IgD-negative memory B cell (primary cell): ENCODE results near the gene CLPTM1L. TPM values are rescaled to one million over a fixed set of nuclear protein-coding genes. Genes with fewer than 3 reads are reported as not detected.

Source experiments
- H3K27ac Mint-ChIP-seq, 3 donors: one replicate each; pipeline ENCODE4 v1.8.0; 2020 to 2022; ENCODE audit warnings: mild to moderate bottlenecking in 3 of 3, mixed read lengths in 3 of 3, moderate library complexity in 1 of 3
- H3K27me3 Mint-ChIP-seq: one replicate; pipeline ENCODE4 v1.8.0; 2021; ENCODE audit warnings: mixed read lengths
- H3K36me3 Mint-ChIP-seq: one replicate; pipeline ENCODE4 v1.8.0; 2020; ENCODE audit warnings: mild to moderate bottlenecking, mixed read lengths
- H3K4me1 Mint-ChIP-seq, 3 donors: one replicate each; pipeline ENCODE4 v1.8.0; 2020 to 2022; ENCODE audit warnings: mixed read lengths in 3 of 3, mild to moderate bottlenecking in 1 of 3
- H3K4me3 Mint-ChIP-seq, 4 donors: one replicate each; pipeline ENCODE4 v1.8.0; 2020 to 2022; ENCODE audit warnings: mild to moderate bottlenecking in 4 of 4, mixed read lengths in 4 of 4, moderate library complexity in 3 of 4
- H3K9me3 Mint-ChIP-seq, 3 donors: one replicate each; pipeline ENCODE4 v1.8.0; 2020 to 2021; ENCODE audit warnings: mixed read lengths in 3 of 3, mild to moderate bottlenecking in 1 of 3
- polyA plus RNA-seq: library from polyadenylated mRNA; unstranded; fragments of 300-500 nt; fragmentation: Illumina TruSeq; gene quantifications from one replicate; pipeline ENCODE4 v1.2.3, GENCODE V29; 2021

The CLPTM1L gene
- polyA plus RNA-seq, 1 donor from 2014 or later = 25.7 TPM

DNA sequence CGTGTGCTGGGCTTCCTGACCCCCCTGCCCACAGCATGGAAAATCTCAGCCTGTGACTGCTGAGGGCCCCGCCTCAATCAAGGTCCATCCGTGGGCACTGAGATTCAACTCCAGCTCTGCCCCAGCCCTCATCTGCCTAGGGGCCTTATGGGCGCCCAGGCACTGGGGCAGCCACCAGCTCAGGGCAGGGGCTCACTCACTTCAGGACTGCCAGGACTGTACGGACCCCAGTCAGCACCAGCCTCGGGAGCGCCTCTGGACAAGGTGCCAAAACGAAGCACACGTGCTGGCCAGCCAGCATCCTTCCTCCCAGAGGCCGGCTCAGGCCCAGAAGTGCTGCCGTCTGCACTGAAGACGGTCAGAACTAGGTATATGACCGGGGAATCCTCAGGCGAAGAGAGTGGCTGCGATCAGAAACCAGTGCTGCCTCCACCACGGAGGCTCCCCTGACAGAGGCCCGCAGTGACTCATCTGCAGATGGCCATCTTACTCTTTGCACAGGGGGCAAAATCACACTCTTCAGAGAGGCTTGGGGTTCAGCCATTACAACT lies 19.6 kb downstream of the CLPTM1L start:
- H3K36me3 Mint-ChIP-seq = no peaks in the 10 kb centered on the region
- H3K9me3 Mint-ChIP-seq = no peaks in the 10 kb centered on the region
- H3K4me3 Mint-ChIP-seq = no peak overlapping the region
- peaks cover 0 to 1% (median 1%) of the 10 kb centered on the region in 3 donors for H3K4me1 Mint-ChIP-seq
- peak overlapping the region in 1 of 3 donors; percentile 75 for H3K27ac Mint-ChIP-seq
- H3K27me3 Mint-ChIP-seq = no peaks in the 10 kb centered on the region

DNA sequence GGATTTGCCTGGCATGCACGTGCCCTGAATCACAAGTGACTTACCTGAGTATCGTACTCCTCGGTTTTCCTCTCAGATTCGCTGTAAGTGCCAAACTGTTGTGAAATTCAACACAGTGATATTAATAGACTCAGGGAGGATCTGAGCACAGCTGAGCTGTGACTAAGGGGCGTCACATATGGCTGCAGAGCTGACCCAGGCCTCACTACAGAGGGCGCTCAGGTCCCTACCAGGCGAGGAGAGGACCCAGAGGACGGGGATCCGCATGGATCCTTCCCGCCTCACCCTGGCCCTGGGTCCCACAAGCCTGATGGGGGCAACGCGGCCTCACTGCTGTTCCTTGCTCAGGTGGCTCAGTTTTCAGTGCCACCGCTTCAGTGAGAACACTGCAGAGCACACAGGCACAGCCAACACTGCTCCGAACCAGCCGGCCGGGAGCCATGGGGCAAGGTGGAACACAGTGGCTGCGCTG lies 20.1 kb downstream of the CLPTM1L start:
- Mint-ChIP-seq H3K9me3 (no peaks in the 10 kb centered on the region), H3K27me3 (no peaks in the 10 kb centered on the region), H3K4me1 (peaks cover 0 to 1% (median 1%) of the 10 kb centered on the region in 3 donors), H3K4me3 (no peak overlapping the region), H3K27ac (no peak overlapping the region), H3K36me3 (no peaks in the 10 kb centered on the region)

DNA sequence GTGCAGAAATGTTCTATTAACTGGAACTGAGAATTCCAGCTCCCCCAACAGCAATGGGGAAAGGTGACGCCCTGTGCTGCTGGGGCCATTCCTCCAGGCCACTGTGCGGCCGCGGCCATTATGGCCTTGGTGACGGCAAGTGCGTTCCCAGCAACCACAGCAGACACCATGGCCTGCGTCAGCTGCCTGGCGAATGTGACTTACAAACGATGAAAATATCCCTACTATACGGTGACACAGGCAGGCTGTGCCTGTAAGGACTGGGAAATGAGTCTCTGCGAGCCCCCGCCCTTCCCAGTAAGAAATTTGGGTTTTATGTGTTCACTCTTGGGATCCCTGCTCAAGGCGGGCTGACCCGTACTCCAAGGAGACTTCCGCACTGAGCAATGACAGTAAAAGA lies 20.6 kb downstream of the CLPTM1L start:
- H3K27ac Mint-ChIP-seq = no peak overlapping the region
- peaks cover 0 to 1% (median 1%) of the 10 kb centered on the region in 3 donors for H3K4me1 Mint-ChIP-seq
- H3K4me3 Mint-ChIP-seq = no peak overlapping the region
- H3K9me3 Mint-ChIP-seq = no peaks in the 10 kb centered on the region
- H3K27me3 Mint-ChIP-seq = no peaks in the 10 kb centered on the region
- no peaks in the 10 kb centered on the region for H3K36me3 Mint-ChIP-seq

DNA sequence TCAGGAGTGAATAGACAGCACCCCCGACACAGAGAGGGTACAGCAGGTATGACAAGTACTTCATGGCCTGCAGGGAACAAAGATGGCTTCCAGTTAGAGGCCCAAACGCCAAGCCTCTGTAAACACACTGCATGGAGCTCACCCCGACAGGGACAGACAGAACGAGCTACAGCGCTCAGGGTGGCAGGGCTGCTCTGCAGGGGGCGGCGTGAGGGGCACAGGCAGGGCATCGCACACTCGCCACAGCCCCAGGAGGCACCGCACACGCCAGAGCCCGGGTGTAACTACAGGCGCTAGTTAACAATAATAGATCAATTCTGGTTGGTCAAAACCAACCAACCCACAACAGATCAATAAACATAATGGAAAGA lies 21.1 kb downstream of the CLPTM1L start:
- Mint-ChIP-seq H3K36me3 (no peaks in the 10 kb centered on the region), H3K9me3 (no peaks in the 10 kb centered on the region), H3K4me1 (peaks cover 0 to 1% (median 1%) of the 10 kb centered on the region in 3 donors), H3K4me3 (no peak overlapping the region), H3K27ac (no peak overlapping the region), H3K27me3 (no peaks in the 10 kb centered on the region)

DNA sequence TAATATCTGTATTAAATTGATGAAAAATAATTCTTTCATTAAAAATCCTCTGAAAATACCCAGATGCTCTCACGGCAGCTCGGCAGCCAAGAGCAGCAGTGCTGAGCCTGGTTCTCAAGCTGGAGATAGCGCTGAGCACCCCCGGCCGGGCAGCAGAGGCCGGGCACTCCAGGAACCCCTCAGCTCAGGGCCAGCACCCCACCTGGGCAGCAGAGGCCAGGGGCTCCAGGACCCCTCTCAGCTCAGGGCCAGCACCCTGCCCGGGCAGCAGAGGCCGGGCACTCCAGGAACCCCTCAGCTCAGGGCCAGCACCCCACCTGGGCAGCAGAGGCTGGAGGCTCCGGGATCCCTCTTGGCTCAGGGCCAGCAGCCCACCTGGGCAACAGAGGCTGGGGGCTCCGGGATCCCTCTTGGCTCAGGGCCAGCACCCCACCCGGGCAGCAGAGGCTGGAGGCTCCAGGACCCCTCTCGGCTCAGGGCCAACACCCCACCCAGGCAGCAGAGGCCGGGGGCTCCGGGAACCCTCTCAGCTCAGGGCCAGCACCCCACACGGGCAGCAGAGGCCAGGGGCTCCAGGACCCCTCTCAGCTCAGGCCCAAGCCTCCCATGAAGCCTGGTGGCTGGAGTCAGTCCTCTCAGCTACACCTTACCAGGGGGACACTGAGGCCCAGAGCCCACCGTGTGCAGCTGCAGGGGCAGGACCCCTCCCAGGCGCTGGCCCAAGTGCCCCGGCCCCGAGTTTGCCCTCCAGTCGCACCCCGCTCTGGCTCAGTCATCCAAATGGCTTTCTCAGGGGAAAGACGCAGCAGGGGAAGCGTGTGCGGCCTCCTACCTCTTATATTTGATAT lies 21.7 kb downstream of the CLPTM1L start:
- no peaks in the 10 kb centered on the region for H3K9me3 Mint-ChIP-seq
- H3K27me3 Mint-ChIP-seq = no peaks in the 10 kb centered on the region
- H3K27ac Mint-ChIP-seq = no peak overlapping the region
- no peaks in the 10 kb centered on the region for H3K36me3 Mint-ChIP-seq
- no peak overlapping the region for H3K4me3 Mint-ChIP-seq
- peaks cover 0 to 1% (median 1%) of the 10 kb centered on the region in 3 donors for H3K4me1 Mint-ChIP-seq

DNA sequence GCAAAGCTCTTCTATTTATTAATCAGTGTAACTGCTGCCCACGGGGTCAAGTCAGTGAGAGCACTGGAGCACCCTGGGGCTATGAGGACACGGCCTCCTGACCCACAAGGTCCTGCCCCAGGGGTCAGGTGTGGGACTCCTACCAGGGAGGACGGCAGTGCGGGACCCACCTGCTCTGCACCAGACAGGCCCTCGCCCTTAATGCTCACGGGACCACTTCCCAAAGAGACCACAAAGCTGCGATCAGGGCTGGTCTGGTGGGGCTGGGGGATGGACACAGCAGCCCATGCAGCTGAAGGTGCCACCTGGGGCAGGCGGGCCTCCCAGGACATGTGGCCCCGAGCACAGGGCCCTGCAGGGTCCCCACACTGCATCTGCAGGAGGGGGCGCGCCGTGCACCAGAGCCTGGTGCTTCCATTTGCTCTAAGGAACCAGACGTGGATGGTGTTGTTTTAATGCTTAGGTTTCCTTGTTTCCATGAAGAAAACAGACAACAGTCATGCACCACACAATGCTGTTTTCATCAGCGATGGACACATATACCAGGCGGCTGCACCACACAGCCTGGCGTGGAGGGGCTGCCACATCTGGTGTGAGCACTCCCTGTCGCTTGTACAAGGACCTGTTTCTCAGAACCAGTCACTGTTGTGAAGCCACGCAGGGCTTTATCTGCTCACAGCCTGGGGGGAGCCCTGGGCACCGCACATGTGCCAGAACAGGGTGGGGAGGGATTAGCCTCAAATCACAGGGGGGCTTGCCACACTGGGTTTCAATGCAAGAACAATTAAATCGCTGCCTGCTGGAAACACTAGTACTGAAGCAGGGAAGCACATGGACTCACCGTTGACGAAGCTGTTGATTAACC lies 22.6 kb downstream of the CLPTM1L start:
- Mint-ChIP-seq H3K4me1 (peaks cover 0 to 5% (median 3%) of the 10 kb centered on the region in 3 donors), H3K9me3 (no peaks in the 10 kb centered on the region)

DNA sequence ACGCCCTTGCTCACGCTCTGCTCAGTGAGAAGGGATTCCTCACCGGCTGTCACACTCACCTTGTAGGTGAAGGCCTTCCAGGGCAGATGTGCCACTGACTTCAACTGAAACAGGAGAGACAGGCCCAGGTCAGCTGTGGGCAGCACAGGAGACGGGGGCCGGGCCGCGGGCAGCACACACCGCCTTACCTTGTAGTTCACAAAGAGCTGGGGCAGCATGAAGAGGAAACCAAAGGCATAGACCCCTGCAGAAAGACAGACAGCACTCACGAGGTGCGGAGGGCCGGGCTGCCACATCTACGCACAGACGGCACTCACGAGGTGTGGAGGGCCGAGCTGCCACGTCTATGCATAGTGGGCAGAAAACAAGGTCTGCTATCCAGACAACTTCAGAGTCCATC lies 23.3 kb downstream of the CLPTM1L start:
- no peak overlapping the region for H3K4me3 Mint-ChIP-seq
- no peaks in the 10 kb centered on the region for H3K36me3 Mint-ChIP-seq
- H3K27ac Mint-ChIP-seq = no peak overlapping the region
- H3K4me1 Mint-ChIP-seq = peaks cover 5 to 10% (median 8%) of the 10 kb centered on the region in 3 donors
- peaks cover 1% of the 10 kb centered on the region for H3K27me3 Mint-ChIP-seq
- H3K9me3 Mint-ChIP-seq = no peaks in the 10 kb centered on the region

More for the DNA sequence above, 22.6 kb downstream of the CLPTM1L start:
- no peaks in the 10 kb centered on the region for H3K36me3 Mint-ChIP-seq
- H3K27ac Mint-ChIP-seq = no peak overlapping the region
- H3K4me3 Mint-ChIP-seq = no peak overlapping the region
- no peaks in the 10 kb centered on the region for H3K27me3 Mint-ChIP-seq

DNA sequence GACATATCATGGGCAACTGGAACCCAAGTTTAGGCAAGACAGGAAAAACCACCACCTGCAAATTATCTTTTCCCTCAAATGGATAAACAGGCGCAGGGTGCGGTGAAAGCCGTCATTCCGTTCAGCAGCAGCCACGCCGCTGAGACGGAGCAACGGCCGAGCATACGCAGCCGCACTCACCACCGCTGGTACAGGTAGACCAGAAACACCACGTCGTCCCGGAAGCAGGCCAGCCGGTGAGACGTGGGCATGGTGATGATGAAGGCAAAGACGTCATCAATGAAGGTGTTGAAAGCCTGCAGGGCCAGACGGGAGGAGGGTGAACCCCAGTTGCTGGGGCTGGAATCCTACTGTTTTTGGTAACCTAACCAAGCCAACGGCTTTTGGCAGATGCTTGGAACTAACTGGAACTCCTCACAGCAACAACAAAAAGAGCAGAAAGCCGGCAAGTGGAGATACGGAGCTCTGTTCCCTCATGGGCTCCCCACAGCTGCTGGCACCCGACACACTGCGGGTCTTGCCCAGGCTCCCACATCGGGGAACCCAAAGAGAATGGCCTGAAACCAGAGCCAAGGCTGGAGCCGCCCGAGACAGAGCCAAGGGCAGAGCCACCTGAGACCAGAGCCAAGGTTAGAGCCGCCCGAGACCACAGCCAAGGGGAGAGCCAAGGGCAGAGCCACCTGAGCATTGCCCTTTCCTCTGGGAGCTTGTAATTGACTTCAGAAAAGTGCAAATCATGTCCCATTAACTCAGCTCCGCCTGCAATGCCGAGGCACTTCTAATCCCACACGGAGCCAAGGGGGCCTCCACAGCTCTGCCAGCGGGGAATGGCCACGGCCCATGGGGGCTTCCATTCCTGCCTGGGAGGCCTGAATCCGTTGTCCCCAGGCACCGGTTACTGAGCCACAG lies 24.2 kb downstream of the CLPTM1L start:
- no peak overlapping the region for H3K27ac Mint-ChIP-seq
- H3K9me3 Mint-ChIP-seq = no peaks in the 10 kb centered on the region
- H3K36me3 Mint-ChIP-seq = no peaks in the 10 kb centered on the region
- H3K4me1 Mint-ChIP-seq = peaks cover 12 to 18% (median 14%) of the 10 kb centered on the region in 3 donors
- H3K4me3 Mint-ChIP-seq = no peak overlapping the region
- H3K27me3 Mint-ChIP-seq = peaks cover 4% of the 10 kb centered on the region

DNA sequence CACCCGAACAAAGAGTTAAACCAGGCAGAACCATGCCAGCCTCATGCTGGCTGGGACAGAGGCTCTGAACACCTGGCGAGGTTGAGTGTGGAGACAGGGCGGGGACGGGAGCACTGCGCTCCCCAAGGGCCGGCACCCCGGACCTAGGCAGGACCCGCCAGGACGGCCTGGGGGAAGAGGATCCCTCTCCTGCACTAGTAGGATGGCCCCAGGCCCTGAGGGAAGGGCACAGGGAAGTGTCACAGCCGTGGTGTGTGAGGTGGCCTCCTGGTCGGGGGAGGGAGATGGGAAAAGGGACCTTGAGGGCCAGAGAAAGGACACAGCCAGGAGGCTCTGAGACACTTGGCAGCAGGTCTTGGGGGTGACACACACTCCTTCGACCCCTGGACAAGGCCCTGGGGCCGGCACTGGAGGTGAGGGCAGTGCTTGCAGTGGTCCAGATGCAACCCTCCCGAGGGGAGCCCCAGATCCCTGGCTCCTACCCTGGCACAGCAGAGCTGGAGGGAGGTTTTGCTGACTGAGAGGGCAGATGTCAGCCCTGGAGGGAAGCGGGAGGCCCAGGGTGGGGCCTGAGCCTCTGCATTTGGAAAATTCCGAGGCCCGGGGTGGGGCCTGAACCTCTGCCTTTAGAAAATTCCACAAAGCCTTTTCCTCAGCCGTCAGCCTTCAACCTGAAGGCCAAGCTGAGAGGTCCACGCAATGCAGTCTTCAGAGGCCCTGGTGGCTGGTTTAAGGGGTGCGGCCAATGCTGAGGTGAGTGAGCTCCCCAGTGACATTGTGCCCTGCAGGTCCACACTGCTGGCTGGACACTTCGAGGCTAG lies 25.3 kb downstream of the CLPTM1L start:
- peak overlapping the region in 1 of 4 donors; percentile 22 for H3K4me3 Mint-ChIP-seq
- H3K27ac Mint-ChIP-seq = no peak overlapping the region
- peaks cover 7% of the 10 kb centered on the region for H3K27me3 Mint-ChIP-seq
- no peaks in the 10 kb centered on the region for H3K9me3 Mint-ChIP-seq
- H3K4me1 Mint-ChIP-seq = peaks cover 23 to 24% (median 24%) of the 10 kb centered on the region in 3 donors
- no peaks in the 10 kb centered on the region for H3K36me3 Mint-ChIP-seq

DNA sequence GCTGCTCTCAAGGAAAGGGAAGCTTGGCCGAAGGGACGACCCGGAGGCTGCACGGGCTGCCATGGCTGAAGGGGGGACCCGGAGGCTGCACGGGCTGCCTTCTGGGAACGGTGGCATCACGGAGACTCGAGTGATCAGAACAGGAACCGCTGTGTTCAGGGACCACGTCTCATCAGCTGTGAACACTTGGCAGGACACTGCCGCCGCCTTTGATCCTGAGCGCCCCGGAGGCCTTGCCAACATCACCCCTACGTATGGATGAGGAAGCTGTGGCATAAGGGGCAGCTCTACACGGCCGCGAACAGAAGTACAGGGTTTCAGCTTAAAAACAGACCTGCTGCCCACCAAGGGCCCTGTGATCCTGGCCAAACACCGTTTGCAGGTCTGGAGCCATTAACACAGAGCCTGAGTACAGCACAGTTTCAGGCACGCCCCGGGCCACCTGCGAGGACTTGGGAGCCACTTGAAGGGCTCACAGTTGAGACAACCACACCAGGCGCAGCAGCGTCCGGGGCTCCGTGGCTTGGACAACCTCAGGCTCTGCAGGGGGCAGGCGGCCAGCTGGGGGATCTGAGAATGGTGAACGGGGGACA lies 26.1 kb downstream of the CLPTM1L start:
- Mint-ChIP-seq H3K36me3 (no peaks in the 10 kb centered on the region), H3K9me3 (no peaks in the 10 kb centered on the region), H3K27me3 (peaks cover 12% of the 10 kb centered on the region), H3K27ac (no peak overlapping the region), H3K4me3 (peak overlapping the region in 2 of 4 donors; percentile 17 to 86), H3K4me1 (peaks cover 24 to 27% (median 27%) of the 10 kb centered on the region in 3 donors)

DNA sequence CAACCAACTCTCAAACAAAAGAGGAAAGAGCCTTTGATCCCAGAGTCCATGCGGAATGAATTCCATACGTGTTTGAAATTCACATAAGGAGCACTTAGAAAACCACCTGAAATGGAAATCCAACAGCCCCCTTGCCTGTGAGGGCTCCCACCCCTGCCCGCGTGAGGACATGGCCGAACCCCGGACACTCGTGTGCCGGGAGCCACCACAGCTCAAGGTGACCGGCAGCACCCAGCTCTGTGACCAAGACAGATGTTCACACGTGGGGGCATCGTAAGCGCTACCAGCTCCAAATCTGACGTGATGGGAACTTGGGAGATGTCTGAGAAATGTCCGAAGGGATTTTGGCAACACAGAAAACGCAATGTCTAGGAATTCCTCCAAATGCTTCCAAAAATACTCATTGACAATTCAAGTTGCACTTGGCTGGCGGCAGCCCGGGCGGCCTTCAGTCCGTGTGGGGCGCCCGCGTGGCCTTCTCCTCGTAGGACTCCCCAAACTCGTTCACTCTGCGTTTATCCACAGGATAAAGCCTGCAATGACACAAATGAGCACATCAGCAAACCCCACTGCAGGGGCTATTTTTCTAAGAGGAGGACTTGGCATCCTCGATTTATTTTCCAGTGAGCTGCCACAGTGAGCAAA lies 26.9 kb downstream of the CLPTM1L start:
- H3K36me3 Mint-ChIP-seq = no peaks in the 10 kb centered on the region
- peak overlapping the region in 1 of 4 donors; percentile 17 for H3K4me3 Mint-ChIP-seq
- no peaks in the 10 kb centered on the region for H3K9me3 Mint-ChIP-seq
- H3K27ac Mint-ChIP-seq = no peak overlapping the region
- H3K4me1 Mint-ChIP-seq = peaks cover 32 to 34% (median 32%) of the 10 kb centered on the region in 3 donors
- H3K27me3 Mint-ChIP-seq = peaks cover 18% of the 10 kb centered on the region

DNA sequence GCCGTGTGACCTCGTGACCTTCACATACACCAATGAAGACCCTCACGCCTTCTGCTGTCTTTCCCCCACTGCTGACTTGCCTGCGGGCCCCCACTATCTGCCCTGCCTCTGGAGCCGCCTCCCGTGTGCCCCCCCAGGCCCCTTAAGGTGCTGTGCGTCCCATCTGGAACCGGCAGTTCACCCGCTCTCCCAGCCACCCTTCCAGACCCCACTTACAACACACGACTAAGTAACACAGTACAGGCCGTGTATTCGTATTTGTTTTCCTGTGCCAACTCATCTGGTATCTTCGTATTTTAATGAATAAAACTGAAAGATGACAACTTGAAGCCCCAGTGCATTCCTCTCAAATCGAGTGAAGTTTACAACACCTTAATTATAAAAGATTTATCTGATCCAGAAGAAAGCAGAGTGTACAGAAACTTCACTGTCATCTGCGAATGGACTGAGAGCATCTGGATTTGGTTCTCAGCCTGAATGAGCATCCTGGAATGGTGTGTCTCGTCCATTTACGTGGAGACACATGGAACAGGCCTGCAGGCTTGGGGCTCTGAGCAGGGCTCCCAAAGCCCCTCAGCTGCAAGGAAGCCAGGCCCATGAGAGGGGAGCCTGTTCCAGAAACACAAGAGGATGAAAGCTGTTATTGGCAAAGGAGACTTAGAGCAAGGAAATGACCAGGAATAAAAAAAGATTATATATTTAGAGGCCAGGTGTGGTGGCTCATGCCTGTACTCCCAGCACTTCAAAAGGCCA lies 28.1 kb downstream of the CLPTM1L start:
- Mint-ChIP-seq H3K4me1 (peaks cover 34 to 41% (median 36%) of the 10 kb centered on the region in 3 donors), H3K27ac (peak overlapping the region; percentile 7 to 85 (median 81)), H3K9me3 (no peaks in the 10 kb centered on the region), H3K27me3 (peaks cover 21% of the 10 kb centered on the region), H3K36me3 (no peaks in the 10 kb centered on the region), H3K4me3 (peak overlapping the region; percentile 77 to 92 (median 89))
